IPS-15b (cell line): ENCODE results near the gene IQGAP1.
"Not testable (repeated sequence)": the region's sequence is repeated elsewhere in the genome, so short reads cannot be mapped to it uniquely, and the experiment has no call there.

Source experiments
- H3K27me3 ChIP-seq: one replicate; pipeline ENCODE4 v1.6.1; 2013; ENCODE audit warnings: low read length; ENCODE audit not compliant: control insufficient read depth, insufficient read depth
- H3K36me3 ChIP-seq: one replicate; pipeline ENCODE4 v1.6.1; 2013; ENCODE audit warnings: low read length; ENCODE audit not compliant: control insufficient read depth, insufficient read depth
- H3K4me1 ChIP-seq: one replicate; pipeline ENCODE4 v1.6.1; 2013; ENCODE audit warnings: mild to moderate bottlenecking, low read length; ENCODE audit not compliant: control insufficient read depth, insufficient read depth
- H3K4me3 ChIP-seq: one replicate; pipeline ENCODE4 v1.5.1; 2013; ENCODE audit warnings: low read depth, low read length
- H3K9ac ChIP-seq: one replicate; pipeline ENCODE4 v1.6.1; 2013; ENCODE audit warnings: low read depth, mild to moderate bottlenecking, low read length
- H3K9me3 ChIP-seq: one replicate; pipeline ENCODE4 v1.6.1; 2013; ENCODE audit warnings: mild to moderate bottlenecking, low read length; ENCODE audit not compliant: control insufficient read depth, insufficient read depth

The IQGAP1 gene

GRCh38 chr15:90401495-90401894 lies 13.5 kb downstream of the IQGAP1 start:
- H3K27me3 ChIP-seq: no peaks in the 10 kb centered on the region
- no peaks in the 10 kb centered on the region for H3K36me3 ChIP-seq
- peaks cover 32% of the 10 kb centered on the region for H3K4me1 ChIP-seq
- H3K9me3 ChIP-seq: no peaks in the 10 kb centered on the region
- H3K4me3 ChIP-seq: no peak overlapping the region
- no peak overlapping the region for H3K9ac ChIP-seq

GRCh38 chr15:90402223-90402622 lies 14.2 kb downstream of the IQGAP1 start:
- Histone ChIP-seq H3K4me3 (no peak overlapping the region), H3K27me3 (no peaks in the 10 kb centered on the region), H3K9me3 (no peaks in the 10 kb centered on the region), H3K36me3 (no peaks in the 10 kb centered on the region), H3K4me1 (peaks cover 32% of the 10 kb centered on the region), H3K9ac (no peak overlapping the region)

DNA sequence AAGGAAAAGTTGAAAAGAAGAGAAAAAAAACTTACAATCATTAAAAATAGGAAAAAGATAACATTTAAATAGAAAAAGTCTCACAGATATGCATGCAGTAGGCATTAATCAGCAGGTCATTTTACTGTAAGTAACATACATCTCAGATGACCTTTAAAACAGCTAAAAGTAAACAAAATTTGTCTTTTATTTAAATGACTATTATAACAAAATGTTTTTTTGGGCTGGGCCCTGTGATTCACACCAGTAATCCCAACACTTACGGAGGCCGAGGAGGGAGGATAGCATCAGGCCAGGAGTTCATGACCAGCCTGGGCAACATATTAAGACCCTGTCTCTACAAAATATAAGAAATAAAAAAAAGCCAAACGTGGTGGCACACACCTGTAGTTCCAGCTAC lies 14.7 kb downstream of the IQGAP1 start:
- Histone ChIP-seq H3K9me3 (no peaks in the 10 kb centered on the region), H3K9ac (no peak overlapping the region), H3K4me1 (peaks cover 34% of the 10 kb centered on the region), H3K27me3 (no peaks in the 10 kb centered on the region), H3K36me3 (no peaks in the 10 kb centered on the region), H3K4me3 (no peak overlapping the region)

DNA sequence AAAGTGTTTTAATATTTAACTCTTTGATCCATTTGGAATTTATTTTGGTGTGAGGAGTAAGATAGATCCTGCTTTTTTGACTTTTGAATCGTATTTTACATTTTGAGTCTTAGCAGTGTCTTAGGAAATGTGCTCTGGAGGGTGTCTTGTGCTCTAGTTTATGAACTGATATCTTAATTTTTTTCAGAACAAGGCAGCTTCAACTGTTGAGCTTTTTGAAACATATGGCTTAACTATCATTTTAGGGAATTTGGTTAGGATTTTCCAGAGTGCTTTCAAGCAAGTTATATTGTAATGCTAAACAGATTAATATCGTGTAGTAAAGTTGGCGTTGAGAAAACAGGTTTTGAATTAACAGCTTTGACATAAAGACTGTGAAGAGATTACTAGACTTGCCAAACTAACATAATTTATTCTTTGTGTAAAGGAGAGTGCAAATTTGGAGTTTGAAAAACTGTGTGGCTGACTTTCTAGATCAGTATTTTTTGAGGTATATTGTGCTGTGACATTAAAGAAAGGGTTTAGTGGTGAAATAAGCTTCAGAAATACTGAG lies 17.1 kb downstream of the IQGAP1 start:
- Histone ChIP-seq H3K9me3 (no peaks in the 10 kb centered on the region), H3K9ac (no peak overlapping the region), H3K27me3 (no peaks in the 10 kb centered on the region), H3K36me3 (no peaks in the 10 kb centered on the region), H3K4me3 (no peak overlapping the region), H3K4me1 (peaks cover 32% of the 10 kb centered on the region)

- Histone ChIP-seq H3K27me3 (no peaks in the 10 kb centered on the region), H3K4me1 (peaks cover 19% of the 10 kb centered on the region), H3K9ac (no peak overlapping the region), H3K9me3 (no peaks in the 10 kb centered on the region), H3K36me3 (no peaks in the 10 kb centered on the region), H3K4me3 (no peak overlapping the region)
Measured at GRCh38 chr15:90407336-90407735, 19.3 kb downstream of the IQGAP1 start.

DNA sequence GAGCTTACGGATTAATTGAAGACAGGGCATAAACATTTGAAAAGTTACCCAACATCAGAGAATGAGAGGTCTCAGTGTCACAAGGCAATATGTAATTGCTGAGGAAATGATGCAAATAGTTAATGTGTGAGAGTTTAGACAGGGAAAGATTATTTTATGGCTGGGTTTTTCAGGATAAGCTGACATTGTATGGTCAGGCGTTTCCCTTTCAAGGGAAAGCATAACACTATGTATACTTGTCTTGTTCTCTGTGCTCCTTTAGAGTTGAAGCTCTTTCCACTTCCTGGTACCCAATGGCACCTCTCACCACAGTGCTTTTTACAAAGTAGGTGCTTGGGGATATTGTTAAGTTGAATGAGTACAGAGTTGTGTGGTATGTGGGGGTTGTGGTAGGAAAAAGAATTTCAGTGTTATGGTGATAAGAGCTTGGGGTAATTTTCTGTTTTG lies 19.9 kb downstream of the IQGAP1 start:
- H3K4me1 ChIP-seq: peaks cover 24% of the 10 kb centered on the region
- no peaks in the 10 kb centered on the region for H3K9me3 ChIP-seq
- no peaks in the 10 kb centered on the region for H3K27me3 ChIP-seq
- no peak overlapping the region for H3K9ac ChIP-seq
- no peak overlapping the region for H3K4me3 ChIP-seq
- H3K36me3 ChIP-seq: no peaks in the 10 kb centered on the region

GRCh38 chr15:90408657-90409056 lies 20.6 kb downstream of the IQGAP1 start:
- H3K36me3 ChIP-seq: no peaks in the 10 kb centered on the region
- H3K4me1 ChIP-seq: peaks cover 32% of the 10 kb centered on the region
- H3K9ac ChIP-seq: no peak overlapping the region
- no peaks in the 10 kb centered on the region for H3K9me3 ChIP-seq
- no peak overlapping the region for H3K4me3 ChIP-seq
- no peaks in the 10 kb centered on the region for H3K27me3 ChIP-seq

- H3K36me3 ChIP-seq, H3K4me3 ChIP-seq, H3K9me3 ChIP-seq, H3K27me3 ChIP-seq, H3K9ac ChIP-seq: not testable (repeated sequence)
- peaks cover 37% of the 10 kb centered on the region for H3K4me1 ChIP-seq
Measured at GRCh38 chr15:90409587-90409986, 21.5 kb downstream of the IQGAP1 start.

DNA sequence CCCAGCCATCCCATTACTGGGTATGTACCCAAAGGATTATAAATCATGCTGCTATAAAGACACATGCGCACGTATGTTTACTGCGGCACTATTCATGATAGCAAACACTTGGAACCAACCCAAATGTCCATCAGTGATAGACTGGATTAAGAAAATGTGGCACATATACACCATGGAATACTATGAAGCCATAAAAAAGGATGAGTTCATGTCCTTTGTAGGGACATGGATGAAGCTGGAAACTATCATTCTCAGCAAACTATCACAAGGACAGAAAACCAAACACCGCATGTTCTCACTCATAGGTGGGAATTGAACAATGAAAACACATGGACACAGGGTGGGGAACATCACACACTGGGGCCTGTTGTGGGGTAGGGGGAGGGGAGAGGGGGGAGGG lies 22.3 kb downstream of the IQGAP1 start:
- H3K36me3 ChIP-seq: not testable (repeated sequence)
- H3K4me1 ChIP-seq: peaks cover 33% of the 10 kb centered on the region

GRCh38 chr15:90411176-90411575 lies 23.1 kb downstream of the IQGAP1 start:
- Histone ChIP-seq H3K9me3 (no peaks in the 10 kb centered on the region), H3K27me3 (no peaks in the 10 kb centered on the region), H3K36me3 (no peaks in the 10 kb centered on the region), H3K4me3 (no peak overlapping the region), H3K9ac (no peak overlapping the region), H3K4me1 (peaks cover 29% of the 10 kb centered on the region)

More for the DNA sequence above, 22.3 kb downstream of the IQGAP1 start:
- H3K4me3 ChIP-seq, H3K9me3 ChIP-seq, H3K27me3 ChIP-seq, H3K9ac ChIP-seq: not testable (repeated sequence)

- Histone ChIP-seq H3K4me3 (peak overlapping the region; percentile 9), H3K9me3 (no peaks in the 10 kb centered on the region), H3K4me1 (peaks cover 28% of the 10 kb centered on the region), H3K27me3 (no peaks in the 10 kb centered on the region), H3K9ac (no peak overlapping the region), H3K36me3 (no peaks in the 10 kb centered on the region)
Measured at GRCh38 chr15:90412356-90413194, 24.5 kb downstream of the IQGAP1 start.
